Left lung (tissue), 10 donors: Measurements from ENCODE around the gene HMSD. TPM values are rescaled to one million over a fixed set of nuclear protein-coding genes. Genes with fewer than 3 reads are reported as not detected.
A peak's percentile ranks its signal among the peaks of the same experiment; 100 is the strongest.

Experiments
- ATAC-seq: fragments of 200-7000 bp; cut with Tn5 transposase; one replicate; pipeline ENCODE4 v1.9.1; 2020; ENCODE audit warnings: moderate library complexity
- DNase-seq, 4 donors: peaks; one replicate each; pipeline ENCODE4 v3.0.0-alpha.2; 2013 to 2020
- H3K27ac ChIP-seq, 2 donors: fragments of 200-600 bp; sonication (generic) in 1 of 2; one replicate each; pipeline versions ENCODE4 v1.5.0 to v1.8.0; 2020 to 2021
- H3K27me3 ChIP-seq, 2 donors: fragments of 200-600 bp; sonication (generic) in 1 of 2; one replicate each; pipeline versions ENCODE4 v1.5.0 to v1.8.0; 2020 to 2021
- H3K36me3 ChIP-seq, 2 donors: fragments of 200-600 bp; sonication (generic) in 1 of 2; one replicate each; pipeline versions ENCODE4 v1.5.0 to v1.8.0; 2020 to 2021
- H3K4me1 ChIP-seq, 2 donors: fragments of 200-600 bp; one replicate each; pipeline ENCODE4 v1.8.0; 2021
- H3K4me3 ChIP-seq, 2 donors: fragments of 200-600 bp; sonication (generic) in 1 of 2; one replicate each; pipeline versions ENCODE4 v1.5.0 to v1.8.0; 2020 to 2021; ENCODE audit warnings: mild to moderate bottlenecking in 1 of 2
- H3K9me3 ChIP-seq, 2 donors: fragments of 200-600 bp; sonication (generic) in 1 of 2; one replicate each; pipeline versions ENCODE4 v1.5.0 to v1.8.0; 2020 to 2021
- intact Hi-C, 2 donors: fragments of 100-400 bp; cut with DNase I; formaldehyde crosslinking; loops; one replicate each; pipeline versions ENCODE4 v1.11.2 to v1.14.2; 2022
- polyA plus RNA-seq, 6 donors: library from polyadenylated mRNA; unstranded; fragments of 120-200 nt; gene quantifications; one replicate each; pipeline ENCODE4 v1.2.1, GENCODE V29; 2013; ENCODE audit not compliant: insufficient read length in 6 of 6
- total RNA-seq, 2 donors: library from RNA; stranded (reverse); fragmentation: NEBNext Ultra II Directional; extraction: Animal tissue kit (Norgen Biotek cat#: 25700); gene quantifications; one replicate each; pipeline ENCODE4 v1.2.1, GENCODE V29; 2021
- TF ChIP-seq, protein P1 (sequence below), 2 donors: fragments of 200-600 bp; sonication (generic) in 1 of 2; IDR thresholded peaks; one replicate each; pipeline versions ENCODE4 v1.5.0 to v1.8.0; 2021; ENCODE audit warnings: antibody characterized with exemption in 2 of 2
- donor health status: DM: no; HTN: yes; CAD: no.
- donor health status: DM: no; HTN: no; CAD: no.

Gene HMSD
- total and polyA plus RNA-seq, 8 donors = 0.63 to 10.8 (median 2.0) TPM

GRCh38 chr18:63977040-63977439 is 27.9 kb downstream of the HMSD start:
- Histone ChIP-seq H3K4me1 (peaks cover 14 to 61% of the 10 kb centered on the region in 2 donors), H3K4me3 (no peak overlapping the region), H3K9me3 (no peaks in the 10 kb centered on the region), H3K36me3 (peaks cover 0 to 22% of the 10 kb centered on the region in 2 donors), H3K27me3 (no peaks in the 10 kb centered on the region), H3K27ac (no peak overlapping the region)
- ATAC-seq (no peak), DNase-seq (no peak)
- TF ChIP-seq, protein P1, sequence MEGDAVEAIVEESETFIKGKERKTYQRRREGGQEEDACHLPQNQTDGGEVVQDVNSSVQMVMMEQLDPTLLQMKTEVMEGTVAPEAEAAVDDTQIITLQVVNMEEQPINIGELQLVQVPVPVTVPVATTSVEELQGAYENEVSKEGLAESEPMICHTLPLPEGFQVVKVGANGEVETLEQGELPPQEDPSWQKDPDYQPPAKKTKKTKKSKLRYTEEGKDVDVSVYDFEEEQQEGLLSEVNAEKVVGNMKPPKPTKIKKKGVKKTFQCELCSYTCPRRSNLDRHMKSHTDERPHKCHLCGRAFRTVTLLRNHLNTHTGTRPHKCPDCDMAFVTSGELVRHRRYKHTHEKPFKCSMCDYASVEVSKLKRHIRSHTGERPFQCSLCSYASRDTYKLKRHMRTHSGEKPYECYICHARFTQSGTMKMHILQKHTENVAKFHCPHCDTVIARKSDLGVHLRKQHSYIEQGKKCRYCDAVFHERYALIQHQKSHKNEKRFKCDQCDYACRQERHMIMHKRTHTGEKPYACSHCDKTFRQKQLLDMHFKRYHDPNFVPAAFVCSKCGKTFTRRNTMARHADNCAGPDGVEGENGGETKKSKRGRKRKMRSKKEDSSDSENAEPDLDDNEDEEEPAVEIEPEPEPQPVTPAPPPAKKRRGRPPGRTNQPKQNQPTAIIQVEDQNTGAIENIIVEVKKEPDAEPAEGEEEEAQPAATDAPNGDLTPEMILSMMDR (IDR thresholded peaks at IDR 0.05) = no peak
- intact Hi-C loops = no loop called here

DNA sequence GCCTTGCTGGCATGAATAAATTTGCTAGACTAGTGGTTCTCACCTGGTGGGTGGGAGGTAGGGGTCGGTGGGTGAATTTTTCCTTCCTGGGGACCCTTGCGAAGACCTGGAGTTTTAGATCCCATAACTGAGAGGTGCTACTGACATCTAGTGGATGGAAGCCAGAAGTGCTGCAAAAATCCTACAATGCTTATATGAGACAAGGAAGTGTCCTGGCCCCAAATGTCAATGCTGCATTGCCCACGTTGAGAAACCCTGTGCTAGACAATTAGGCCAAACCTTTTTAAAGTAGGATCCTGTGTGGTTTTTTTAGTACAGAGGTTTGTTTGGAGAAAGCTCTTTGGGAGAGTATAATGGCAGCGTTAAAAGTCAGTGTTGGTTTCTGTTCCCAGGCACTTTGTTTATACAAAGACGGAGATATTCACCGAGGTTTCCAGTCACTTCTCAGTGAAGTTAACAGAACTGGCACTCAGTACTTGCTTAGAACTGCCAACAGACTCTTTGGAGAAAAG is 30.4 kb downstream of the HMSD start:
- peaks cover 14 to 52% of the 10 kb centered on the region in 2 donors for H3K4me1 ChIP-seq
- ATAC-seq = peak; percentile 95
- no peaks in the 10 kb centered on the region for H3K9me3 ChIP-seq
- H3K27me3 ChIP-seq = no peaks in the 10 kb centered on the region
- H3K36me3 ChIP-seq = peaks cover 0 to 46% of the 10 kb centered on the region in 2 donors
- peak in 2 of 4 donors; percentile 53 to 66 for DNase-seq
- intact Hi-C loops = no loop called here
- TF ChIP-seq, protein P1 (IDR thresholded peaks at IDR 0.05) = peak; percentile 81 to 87
- H3K27ac ChIP-seq = peak overlapping the region; percentile 65 to 80
- peak overlapping the region in 1 of 2 donors; percentile 6 for H3K4me3 ChIP-seq

GRCh38 chr18:63980027-63980426 is 30.9 kb downstream of the HMSD start:
- H3K36me3 ChIP-seq = peaks cover 0 to 52% of the 10 kb centered on the region in 2 donors
- TF ChIP-seq, protein P1 (IDR thresholded peaks at IDR 0.05) = no peak
- H3K9me3 ChIP-seq = no peaks in the 10 kb centered on the region
- no peak for DNase-seq
- peak overlapping the region in 1 of 2 donors; percentile 6 for H3K4me3 ChIP-seq
- intact Hi-C loops = no loop called here
- peak; percentile 29 for ATAC-seq
- no peaks in the 10 kb centered on the region for H3K27me3 ChIP-seq
- peak overlapping the region; percentile 65 to 80 for H3K27ac ChIP-seq
- H3K4me1 ChIP-seq = peaks cover 14 to 46% of the 10 kb centered on the region in 2 donors

GRCh38 chr18:63980896-63981460 is 31.9 kb downstream of the HMSD start:
- H3K4me1 ChIP-seq = peaks cover 14 to 38% of the 10 kb centered on the region in 2 donors
- intact Hi-C loops = no loop called here
- H3K27ac ChIP-seq = peak overlapping the region in 1 of 2 donors; percentile 16
- TF ChIP-seq, protein P1 (IDR thresholded peaks at IDR 0.05) = no peak
- no peak overlapping the region for H3K4me3 ChIP-seq
- ATAC-seq = no peak
- H3K36me3 ChIP-seq = peaks cover 0 to 61% of the 10 kb centered on the region in 2 donors
- no peak for DNase-seq
- no peaks in the 10 kb centered on the region for H3K9me3 ChIP-seq
- H3K27me3 ChIP-seq = no peaks in the 10 kb centered on the region

DNA sequence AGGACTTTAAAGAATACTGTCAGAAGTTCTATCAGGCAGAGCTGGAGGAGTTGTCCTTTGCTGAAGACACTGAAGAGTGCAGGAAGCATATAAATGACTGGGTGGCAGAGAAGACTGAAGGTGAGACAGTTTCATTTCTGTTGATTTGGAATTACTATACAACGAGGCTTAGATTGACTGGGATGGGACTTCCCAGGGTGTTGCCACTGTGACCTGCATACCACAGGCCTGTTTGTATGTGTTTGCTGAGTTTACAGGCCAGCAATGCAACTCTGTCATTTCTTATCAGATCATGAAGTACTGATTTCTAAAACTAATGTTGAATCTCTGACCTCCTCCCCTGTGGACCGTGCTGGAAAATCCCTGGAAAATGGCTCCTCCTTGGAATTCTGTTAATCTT is 32.6 kb downstream of the HMSD start:
- DNase-seq (no peak), ATAC-seq (no peak)
- peaks cover 0 to 68% of the 10 kb centered on the region in 2 donors for H3K36me3 ChIP-seq
- H3K27ac ChIP-seq = peak overlapping the region in 1 of 2 donors; percentile 16
- TF ChIP-seq, protein P1 (IDR thresholded peaks at IDR 0.05) = no peak
- intact Hi-C loops = no loop called here
- H3K4me3 ChIP-seq = no peak overlapping the region
- no peaks in the 10 kb centered on the region for H3K27me3 ChIP-seq
- H3K4me1 ChIP-seq = peaks cover 14 to 30% of the 10 kb centered on the region in 2 donors
- H3K9me3 ChIP-seq = no peaks in the 10 kb centered on the region
